ENCODE measurements around the gene ACBD4. TPM values are rescaled to one million over a fixed set of nuclear protein-coding genes. Genes with fewer than 3 reads are reported as not detected.

The ACBD4 gene
- total RNA-seq, 2 donors from 2014 or later: 12.9 to 18.9 TPM

- Mint-ChIP-seq H3K9me3 (no peaks in the 10 kb centered on the region), H3K27ac (peak overlapping the region in 1 of 2 donors; percentile 77), H3K36me3 (no peaks in the 10 kb centered on the region)
- ATAC-seq (no peak), DNase-seq (ENCODE audit: low spot score in 2 of 2) (no peak)
These were observed 7.8 kb upstream of the ACBD4 start for GRCh38 chr17:45127548-45128300.

- ATAC-seq (no peak), DNase-seq (ENCODE audit: low spot score in 2 of 2) (no peak)
- Mint-ChIP-seq H3K27ac (no peak overlapping the region), H3K9me3 (no peaks in the 10 kb centered on the region), H3K36me3 (no peaks in the 10 kb centered on the region)
These were observed 7.2 kb upstream of the ACBD4 start for GRCh38 chr17:45128331-45128730.

- no peaks in the 10 kb centered on the region for H3K36me3 Mint-ChIP-seq
- no peak for DNase-seq (ENCODE audit: low spot score in 2 of 2)
- H3K9me3 Mint-ChIP-seq: no peaks in the 10 kb centered on the region
- H3K27ac Mint-ChIP-seq: no peak overlapping the region
- no peak for ATAC-seq
These were observed 6.5 kb upstream of the ACBD4 start for GRCh38 chr17:45128989-45129388.

GRCh38 chr17:45129426-45129939 is 6.0 kb upstream of the ACBD4 start:
- no peak for DNase-seq (ENCODE audit: low spot score in 2 of 2)
- Mint-ChIP-seq H3K36me3 (no peaks in the 10 kb centered on the region), H3K9me3 (no peaks in the 10 kb centered on the region), H3K27ac (no peak overlapping the region)
- no peak for ATAC-seq

- Mint-ChIP-seq H3K27ac (no peak overlapping the region), H3K36me3 (no peaks in the 10 kb centered on the region), H3K9me3 (no peaks in the 10 kb centered on the region)
- DNase-seq (ENCODE audit: low spot score in 2 of 2) (no peak), ATAC-seq (no peak)
These were observed 5.4 kb upstream of the ACBD4 start for GRCh38 chr17:45129940-45130680.

GRCh38 chr17:45130681-45131615 is 4.5 kb upstream of the ACBD4 start:
- no peak for ATAC-seq
- no peak for DNase-seq (ENCODE audit: low spot score in 2 of 2)
- Mint-ChIP-seq H3K36me3 (no peaks in the 10 kb centered on the region), H3K27ac (no peak overlapping the region), H3K9me3 (no peaks in the 10 kb centered on the region)

GRCh38 chr17:45131616-45132319 is 3.7 kb upstream of the ACBD4 start:
- Mint-ChIP-seq H3K36me3 (no peaks in the 10 kb centered on the region), H3K9me3 (no peaks in the 10 kb centered on the region), H3K27ac (no peak overlapping the region)
- ATAC-seq (peak in 1 of 2 donors; percentile 8), DNase-seq (ENCODE audit: low spot score in 2 of 2) (peak in 1 of 2 donors; percentile 77)

GRCh38 chr17:45132320-45132571 is 3.2 kb upstream of the ACBD4 start, which contains the start of gene PLCD3:
PLCD3 (minus strand) TSS chr17:45132515; CDS start chr17:45132410, 105 bp downstream.
- Mint-ChIP-seq H3K9me3 (no peaks in the 10 kb centered on the region), H3K27ac (peak within 1 kb of the TSS; percentile 44 to 70), H3K36me3 (no peaks in the 10 kb centered on the region)
- ATAC-seq: peak in 1 of 2 donors; percentile 56
- DNase-seq (ENCODE audit: low spot score in 2 of 2): peak in 1 of 2 donors; percentile 69

- no peaks in the 10 kb centered on the region for H3K36me3 Mint-ChIP-seq
- H3K9me3 Mint-ChIP-seq: no peaks in the 10 kb centered on the region
- ATAC-seq (peak; percentile 37 to 51), DNase-seq (ENCODE audit: low spot score in 2 of 2) (peak; percentile 67 to 83)
- peak overlapping the region; percentile 44 to 70 for H3K27ac Mint-ChIP-seq
These were observed 2.7 kb upstream of the ACBD4 start for GRCh38 chr17:45132572-45133463.

GRCh38 chr17:45135978-45136791 is 698 bp downstream of the ACBD4 start:
- H3K36me3 Mint-ChIP-seq: no peaks in the 10 kb centered on the region
- H3K27ac Mint-ChIP-seq: peak overlapping the region; percentile 84 to 85
- ATAC-seq: no peak
- DNase-seq (ENCODE audit: low spot score in 2 of 2): no peak
- H3K9me3 Mint-ChIP-seq: no peaks in the 10 kb centered on the region

GRCh38 chr17:45136846-45137560 is 1.5 kb downstream of the ACBD4 start:
- ATAC-seq: no peak
- no peaks in the 10 kb centered on the region for H3K36me3 Mint-ChIP-seq
- DNase-seq (ENCODE audit: low spot score in 2 of 2): no peak
- H3K27ac Mint-ChIP-seq: peak overlapping the region; percentile 84 to 85
- no peaks in the 10 kb centered on the region for H3K9me3 Mint-ChIP-seq

GRCh38 chr17:45137561-45138305 is 2.2 kb downstream of the ACBD4 start:
- Mint-ChIP-seq H3K27ac (peak overlapping the region in 1 of 2 donors; percentile 49), H3K9me3 (no peaks in the 10 kb centered on the region), H3K36me3 (no peaks in the 10 kb centered on the region)
- no peak for DNase-seq (ENCODE audit: low spot score in 2 of 2)
- ATAC-seq: no peak

- no peaks in the 10 kb centered on the region for H3K9me3 Mint-ChIP-seq
- no peak overlapping the region for H3K27ac Mint-ChIP-seq
- ATAC-seq (no peak), DNase-seq (ENCODE audit: low spot score in 2 of 2) (no peak)
- H3K36me3 Mint-ChIP-seq: no peaks in the 10 kb centered on the region
These were observed 3.5 kb downstream of the ACBD4 start for GRCh38 chr17:45138911-45139532.

Measured in activated naive CD4-positive, alpha-beta T cell treated with anti-CD3 and anti-CD28 coated beads, Interleukin-2, amount 50 U/mL, for 72 hours (primary cell).